Activated T-helper 1 cell treated with anti-CD3 and anti-CD28 coated beads, Interleukin-2, amount 50 U/mL, for 16 hours (primary cell): ENCODE measurements around the gene FUT2.

Experiments used
- DNase-seq, 2 donors: peaks; one replicate each; pipeline ENCODE4 v3.0.0-alpha.2; 2020; ENCODE audit warnings: low read depth in 1 of 2, low spot score in 1 of 2

The FUT2 gene

GRCh38 chr19:48749571-48750198 is 53.9 kb downstream of the FUT2 start:
- DNase-seq, result no peak

GRCh38 chr19:48750351-48750750 is 54.6 kb downstream of the FUT2 start:
- no peak for DNase-seq

DNA sequence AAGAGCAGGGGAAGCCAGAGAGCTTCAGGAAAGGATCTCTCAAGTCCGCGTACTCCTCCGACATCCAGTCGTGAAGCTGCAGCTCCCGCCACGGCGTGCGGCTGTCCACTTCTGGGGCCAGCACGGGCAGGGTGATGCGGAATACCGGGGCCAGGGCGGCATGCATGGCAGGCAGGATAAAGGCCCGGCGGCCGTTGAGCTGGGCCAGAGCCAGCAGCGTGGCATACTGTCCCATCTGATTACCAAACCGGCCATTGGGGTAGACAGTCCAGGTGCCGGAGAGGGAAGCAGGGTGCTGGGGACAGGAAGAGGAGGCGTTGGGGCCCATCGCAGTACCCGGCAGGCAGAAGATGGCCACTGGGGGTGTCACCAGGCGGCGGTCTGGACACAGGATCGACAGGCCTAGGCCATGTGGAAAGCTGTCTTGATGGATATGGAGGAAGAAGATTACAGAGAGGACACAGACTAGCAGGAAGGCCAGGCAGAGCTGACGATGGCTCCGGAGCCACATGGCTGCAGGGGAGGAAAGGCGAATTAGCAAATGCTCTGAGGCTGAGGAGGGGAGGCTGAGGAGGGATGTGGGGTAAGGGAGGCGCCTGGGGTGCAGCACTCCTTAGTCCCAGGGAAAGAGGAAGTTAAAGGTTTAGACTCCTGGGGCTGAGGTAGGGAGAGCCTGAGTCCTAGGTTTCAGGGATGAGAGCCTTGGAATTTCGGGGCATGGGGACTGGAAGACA is 55.2 kb downstream of the FUT2 start:
- DNase-seq, result no peak

DNA sequence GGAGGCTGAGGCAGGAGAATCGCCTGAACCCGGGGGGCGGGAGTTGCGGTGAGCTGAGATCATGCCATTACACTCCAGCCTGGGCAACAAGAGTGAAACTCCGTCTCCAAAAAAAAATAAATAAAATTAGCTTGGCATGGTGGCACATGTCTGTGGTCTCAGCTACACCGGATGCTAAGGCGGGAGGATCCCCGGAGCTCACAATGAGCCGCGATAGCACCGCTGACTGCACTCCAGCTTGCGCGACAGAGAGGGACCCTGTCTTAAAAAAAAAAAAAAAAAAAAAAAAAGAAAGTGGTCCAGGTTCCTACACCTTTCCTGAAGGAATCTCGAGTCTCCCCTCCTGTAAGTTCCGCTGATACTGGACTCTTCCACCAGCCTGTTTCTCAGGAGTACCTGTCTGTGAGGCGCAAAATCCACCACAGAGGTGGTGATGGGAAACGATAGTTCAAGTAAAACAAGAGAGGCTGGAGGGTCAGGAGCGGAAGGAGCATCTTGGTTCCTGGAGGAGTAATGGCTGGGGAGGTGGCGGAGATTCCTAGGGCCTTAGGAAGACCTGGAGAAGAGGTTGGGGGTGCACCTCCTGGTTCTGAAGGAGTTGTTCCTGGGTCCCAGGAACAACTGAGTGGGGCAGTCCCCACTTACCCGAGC is 56.2 kb downstream of the FUT2 start:
- no peak for DNase-seq

DNA sequence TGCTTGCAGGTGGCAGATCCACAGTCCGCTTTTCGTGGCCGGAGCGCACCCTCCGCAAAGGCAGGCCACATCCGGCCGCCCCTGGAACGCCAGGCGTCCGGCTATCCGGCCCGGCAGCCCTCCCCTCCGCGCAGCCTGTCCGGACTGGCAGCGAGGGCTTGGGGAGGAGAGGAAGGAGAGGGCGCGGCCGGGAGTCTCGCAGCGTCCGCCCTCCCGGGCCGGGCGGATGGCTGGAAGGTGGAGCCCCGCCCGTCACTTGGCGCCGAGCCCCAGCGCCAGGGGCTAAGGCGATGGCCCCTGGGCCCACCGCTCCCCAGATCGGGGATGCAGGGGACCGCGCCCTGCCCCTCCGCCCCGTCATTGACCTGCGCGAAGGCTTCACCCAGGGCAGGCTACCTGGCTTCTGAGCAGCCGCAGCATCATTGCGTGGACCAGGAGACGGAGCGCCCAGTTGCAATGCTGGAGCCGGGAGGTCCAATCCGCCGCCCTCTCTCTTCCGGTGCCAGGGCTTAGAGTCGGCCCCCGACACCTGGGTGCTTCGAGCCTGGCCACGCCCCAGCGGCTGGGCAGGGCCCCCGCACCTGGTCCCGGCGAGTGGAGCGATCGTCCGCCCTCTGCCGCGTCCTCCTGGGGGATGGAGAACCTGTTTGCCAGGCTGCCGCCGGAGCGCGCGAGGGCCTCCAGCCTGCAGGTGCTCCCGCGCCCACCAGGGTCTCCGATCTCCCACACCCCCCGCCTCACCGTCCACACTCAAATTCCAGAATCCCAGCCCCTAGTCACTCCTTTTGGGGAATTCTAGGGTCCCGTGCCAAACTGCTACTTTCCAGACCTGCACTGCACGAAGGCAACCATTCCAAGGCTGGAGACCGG is 57.0 kb downstream of the FUT2 start, which contains the start of gene FUT1:
TSS of gene FUT1 (minus strand) at position 146 of the 870 bp plus-strand sequence. CDS start 1,360 bp downstream, outside the sequence.
- DNase-seq, result no peak

DNA sequence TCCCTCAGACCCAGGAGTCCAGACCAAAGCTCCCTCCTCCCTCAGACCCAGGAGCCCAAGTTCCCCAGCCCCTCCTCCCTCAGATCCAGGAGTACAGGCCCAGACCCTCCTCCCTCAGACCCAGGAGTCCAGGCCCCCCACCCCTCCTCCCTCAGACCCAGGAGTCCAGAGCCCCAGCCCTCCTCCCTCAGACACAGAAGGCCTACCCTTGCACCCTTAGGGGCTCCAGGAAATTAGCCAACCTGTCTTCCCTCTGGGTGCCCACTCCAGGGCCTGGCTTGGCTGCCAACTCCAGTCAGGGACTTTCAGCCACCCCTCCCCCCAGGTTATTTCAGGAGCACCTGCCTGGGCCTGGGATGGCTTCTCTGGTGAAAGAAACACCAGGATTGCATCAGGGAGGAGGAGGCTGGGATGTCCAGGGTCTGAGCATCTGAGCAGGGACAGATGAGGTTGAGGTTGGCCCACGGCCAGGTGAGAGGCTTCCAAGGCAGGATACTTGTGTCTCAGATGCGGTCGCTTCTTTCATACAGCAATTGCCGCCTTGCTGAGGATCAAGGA is 59.4 kb downstream of the FUT2 start, which contains the start of gene FGF21:
TSS of gene FGF21 (plus strand) at position 441 of the 558 bp plus-strand sequence. CDS start 713 bp downstream, outside the sequence.
- no peak for DNase-seq
